Endodermal cell (in vitro differentiated cells): Measurements from ENCODE around the gene PRDM16. TPM values are rescaled to one million over a fixed set of nuclear protein-coding genes. Genes with fewer than 3 reads are reported as not detected.

Source experiments
- DNase-seq: peaks from one replicate; pipeline ENCODE4 v3.0.0-alpha.2; 2017
- H3K27ac ChIP-seq: 2 replicates; pipeline ENCODE4 v1.5.1; 2013; ENCODE audit warnings: mild to moderate bottlenecking, low read depth, low read length, moderate library complexity
- H3K27me3 ChIP-seq: 2 replicates; pipeline ENCODE4 v1.6.1; 2013; ENCODE audit warnings: mild to moderate bottlenecking, low read length, moderate library complexity; ENCODE audit not compliant: insufficient read depth, control insufficient read depth, poor library complexity, severe bottlenecking
- H3K36me3 ChIP-seq: 2 replicates; pipeline ENCODE4 v1.7.0; 2013; ENCODE audit warnings: mild to moderate bottlenecking, low read length, moderate library complexity; ENCODE audit not compliant: control insufficient read depth, insufficient read depth
- H3K4me1 ChIP-seq: one replicate; pipeline ENCODE4 v1.7.0; 2013; ENCODE audit warnings: low read length; ENCODE audit not compliant: control insufficient read depth, insufficient read depth
- H3K4me3 ChIP-seq: 2 replicates; pipeline ENCODE4 v1.5.1; 2013; ENCODE audit warnings: mild to moderate bottlenecking, low read length, moderate library complexity
- H3K9ac ChIP-seq: 2 replicates; pipeline ENCODE4 v1.6.1; 2013; ENCODE audit warnings: mild to moderate bottlenecking, low read length, moderate library complexity; ENCODE audit not compliant: poor library complexity, severe bottlenecking; ENCODE audit errors: extremely low read depth
- H3K9me3 ChIP-seq: 2 replicates; pipeline ENCODE4 v1.6.1; 2013; ENCODE audit warnings: mild to moderate bottlenecking, low read length, moderate library complexity; ENCODE audit not compliant: control insufficient read depth
- H3K27ac Mint-ChIP-seq: 2 replicates; pipeline ENCODE4 v1.8.0; 2020; ENCODE audit warnings: mixed read lengths
- H3K27me3 Mint-ChIP-seq: 2 replicates; pipeline ENCODE4 v1.8.0; 2021; ENCODE audit warnings: mild to moderate bottlenecking, mixed read lengths; ENCODE audit not compliant: insufficient read depth
- H3K36me3 Mint-ChIP-seq: 2 replicates; pipeline ENCODE4 v1.8.0; 2020; ENCODE audit warnings: low read depth, mixed read lengths
- H3K4me1 Mint-ChIP-seq: 2 replicates; pipeline ENCODE4 v1.8.0; 2020; ENCODE audit warnings: mixed read lengths
- H3K4me3 Mint-ChIP-seq: 2 replicates; pipeline ENCODE4 v1.8.0; 2020; ENCODE audit warnings: mild to moderate bottlenecking, moderate library complexity, mixed read lengths
- H3K9me3 Mint-ChIP-seq: 2 replicates; pipeline ENCODE4 v1.8.0; 2020; ENCODE audit warnings: mild to moderate bottlenecking, mixed read lengths
- CTCF ChIP-seq: fragments of 200-600 bp; sonication (generic); conservative IDR thresholded peaks from 2 replicates; pipeline ENCODE4 v1.5.0; 2021; ENCODE audit warnings: antibody characterized with exemption, mild to moderate bottlenecking
- WGBS, 2 experiments: methylation state at CpG; one replicate each; pipeline versions ENCODE4 v1.1.5 to v1.1.7; 2013; ENCODE audit warnings: missing lambda C conversion rate in 2 of 2, mixed read lengths in 1 of 2; ENCODE audit not compliant: insufficient coverage in 1 of 2, insufficient read length in 1 of 2; 5-methylcytosine and 5-hydroxymethylcytosine counted together
- total RNA-seq, 2 donors: library from RNA; stranded (reverse); fragmentation: NEBNext Ultra II Directional in 1 of 2; extraction: Animal tissue kit (Norgen Biotek cat#: 25700) in 1 of 2; gene quantifications; 2 replicates in 1 of 2; 3 replicates in 1 of 2; pipeline ENCODE4 v1.2.1, GENCODE V29; 2021

PRDM16 gene
- total RNA-seq, 2 donors from 2014 or later: 2.1 to 4.0 TPM

GRCh38 chr1:3344395-3344794 lies 275.4 kb downstream of the PRDM16 start:
- Histone ChIP-seq H3K36me3 (no peaks in the 10 kb centered on the region), H3K4me1 (peaks cover 8% of the 10 kb centered on the region), H3K27me3 (no peaks in the 10 kb centered on the region), H3K9me3 (peaks cover 17% of the 10 kb centered on the region), H3K9ac (no peak overlapping the region), H3K4me3 (no peak overlapping the region), H3K27ac (no peak overlapping the region)
- DNase-seq: no peak
- Mint-ChIP-seq H3K4me3 (no peak overlapping the region), H3K9me3 (peaks cover 44% of the 10 kb centered on the region), H3K4me1 (no peaks in the 10 kb centered on the region), H3K27ac (no peak overlapping the region), H3K27me3 (peaks cover 2% of the 10 kb centered on the region), H3K36me3 (no peaks in the 10 kb centered on the region)
- TF ChIP-seq CTCF: no peak

GRCh38 chr1:3345792-3346191 lies 276.8 kb downstream of the PRDM16 start:
- Mint-ChIP-seq H3K27ac (no peak overlapping the region), H3K27me3 (peaks cover 2% of the 10 kb centered on the region), H3K4me1 (no peaks in the 10 kb centered on the region), H3K36me3 (no peaks in the 10 kb centered on the region), H3K4me3 (no peak overlapping the region), H3K9me3 (peaks cover 41% of the 10 kb centered on the region)
- Histone ChIP-seq H3K9ac (no peak overlapping the region), H3K4me1 (peaks cover 10% of the 10 kb centered on the region), H3K27me3 (no peaks in the 10 kb centered on the region), H3K27ac (no peak overlapping the region), H3K36me3 (no peaks in the 10 kb centered on the region), H3K9me3 (peaks cover 17% of the 10 kb centered on the region), H3K4me3 (no peak overlapping the region)
- WGBS, 2 experiments: 72 to 81% methylated on average over 3 to 10 of the region's 10 CpGs
- no peak for TF ChIP-seq CTCF
- no peak for DNase-seq

- Histone ChIP-seq H3K9ac (no peak overlapping the region), H3K4me3 (no peak overlapping the region), H3K4me1 (peaks cover 10% of the 10 kb centered on the region), H3K27ac (no peak overlapping the region), H3K27me3 (no peaks in the 10 kb centered on the region), H3K36me3 (no peaks in the 10 kb centered on the region), H3K9me3 (peaks cover 17% of the 10 kb centered on the region)
- no peaks in the 10 kb centered on the region for H3K36me3 Mint-ChIP-seq
- H3K4me1 Mint-ChIP-seq: no peaks in the 10 kb centered on the region
- peaks cover 37% of the 10 kb centered on the region for H3K9me3 Mint-ChIP-seq
- H3K4me3 Mint-ChIP-seq: no peak overlapping the region
- WGBS, 2 experiments: 92% methylated on average over 2 to 13 of the region's 13 CpGs
- no peak overlapping the region for H3K27ac Mint-ChIP-seq
- DNase-seq: no peak
- TF ChIP-seq CTCF: no peak
- H3K27me3 Mint-ChIP-seq: peaks cover 2% of the 10 kb centered on the region
Observed at GRCh38 chr1:3346478-3346877, 277.5 kb downstream of the PRDM16 start.
